Embryonic facial prominence (tissue), 1 donor: ENCODE results near the gene DTX4.

Experiments used
- DNase-seq: peaks from one replicate; pipeline ENCODE4 v3.0.0-alpha.2; 2016; ENCODE audit errors: extremely low spot score

DTX4 gene

DNA sequence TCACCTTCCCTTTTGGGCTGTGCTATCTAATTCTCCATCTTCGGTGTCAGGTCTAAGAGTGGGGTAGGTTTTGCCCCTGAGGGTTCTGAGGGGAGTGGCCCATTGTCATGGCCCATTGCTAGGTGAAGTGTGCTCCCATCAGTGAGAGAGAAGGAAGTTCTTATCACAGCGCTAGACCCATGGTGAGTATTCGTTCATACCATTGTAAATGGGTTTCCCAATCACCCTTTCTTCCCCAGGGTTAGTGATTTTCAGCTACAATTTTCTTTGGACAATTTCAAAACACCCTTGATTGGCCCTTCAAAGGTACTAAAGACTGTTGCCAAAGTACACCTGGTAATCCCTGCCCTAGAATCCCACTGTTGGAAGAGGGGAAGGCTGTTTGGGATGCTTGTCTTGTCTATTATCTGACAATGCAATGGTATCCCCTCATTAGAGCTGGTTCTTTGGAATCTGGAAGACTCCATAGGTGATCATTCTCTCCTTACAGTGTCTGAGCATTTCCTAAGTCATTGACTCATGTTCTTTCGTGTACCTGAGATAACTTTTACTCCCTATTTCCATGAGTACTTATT, 20.6 kb downstream of the DTX4 start:
- DNase-seq: no peak

DNA sequence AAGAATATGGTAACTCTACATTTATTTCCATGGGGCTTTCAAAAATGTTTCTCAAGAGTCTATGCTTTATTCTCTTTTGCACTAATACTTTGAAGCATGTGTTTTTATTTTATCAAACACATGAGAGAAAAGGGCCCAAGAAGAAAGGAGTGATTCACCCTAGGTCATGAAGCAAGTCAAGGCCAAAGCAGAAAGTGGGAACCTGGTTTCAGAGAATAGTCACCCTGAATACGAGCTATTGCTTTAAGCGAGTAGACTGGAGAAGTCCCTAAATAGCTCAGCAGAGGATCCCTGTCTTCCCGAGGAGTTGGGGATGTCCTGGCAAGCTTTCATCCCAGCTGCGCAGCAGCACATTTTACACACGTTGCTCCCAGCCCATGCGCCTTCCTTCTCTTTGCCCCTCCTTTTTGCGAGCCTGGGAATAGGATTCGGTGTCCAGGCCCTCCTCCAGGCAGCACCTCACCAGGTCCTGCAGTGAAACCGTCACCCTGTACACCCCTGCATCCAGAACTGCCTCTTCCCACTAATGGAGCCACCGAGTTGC, 21.7 kb downstream of the DTX4 start:
- no peak for DNase-seq

DNA sequence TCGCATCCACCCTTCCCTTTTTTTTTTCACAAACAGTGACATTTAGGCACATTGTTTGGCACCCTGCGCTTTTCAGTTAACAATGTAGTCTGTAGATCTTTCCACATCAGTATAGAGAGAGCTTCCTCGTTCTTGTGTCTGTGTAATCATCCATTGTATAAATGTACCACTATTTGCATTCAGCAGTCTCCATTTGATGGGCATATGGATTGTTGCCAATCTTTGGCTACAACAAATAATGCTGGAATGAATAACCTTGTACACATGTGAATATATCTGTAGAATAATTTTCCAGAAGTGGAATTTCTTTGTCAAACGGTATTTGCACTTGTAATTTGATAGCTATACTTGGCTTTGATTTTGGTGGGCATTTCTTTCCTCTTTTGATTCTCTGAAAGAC, 23.7 kb downstream of the DTX4 start:
- no peak for DNase-seq

DNA sequence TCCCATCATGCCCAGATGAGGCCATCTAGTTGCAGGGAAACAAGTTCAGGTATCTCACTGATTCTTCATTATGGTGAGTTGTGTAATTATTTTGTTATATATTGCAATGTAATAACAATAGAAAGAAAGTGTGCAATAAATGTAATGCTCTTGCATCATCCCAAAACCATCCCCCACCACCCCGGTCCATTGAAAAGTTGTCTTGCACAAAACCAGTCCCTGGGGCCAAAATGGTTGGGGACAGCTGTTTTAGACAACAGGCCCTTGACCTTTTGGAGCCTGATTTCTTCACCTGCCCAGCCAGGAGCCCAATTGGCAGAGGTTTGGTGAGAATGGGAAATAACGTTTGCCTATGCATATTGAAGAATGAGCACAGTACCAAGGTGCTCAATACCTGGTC, 24.8 kb downstream of the DTX4 start:
- no peak for DNase-seq

DNA sequence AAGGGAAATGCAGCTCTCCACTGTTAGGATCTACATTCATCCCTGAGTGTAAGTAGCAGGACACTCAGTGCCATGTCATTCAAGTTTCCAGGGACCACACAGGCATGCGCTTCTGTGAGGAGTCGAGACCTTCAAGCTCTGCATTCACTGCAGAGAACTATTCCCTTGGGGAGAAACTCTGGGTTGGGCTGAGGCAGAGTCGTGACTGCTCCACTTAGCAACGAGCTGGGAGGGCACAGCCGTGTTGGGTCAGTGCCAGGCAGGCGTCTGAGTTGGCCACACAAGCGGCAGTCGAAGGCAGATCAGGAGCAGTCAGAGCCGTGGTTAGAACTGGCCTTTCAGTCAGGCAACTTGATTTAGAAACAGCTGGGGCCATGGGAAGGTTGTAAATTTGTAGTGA, 26.1 kb downstream of the DTX4 start:
- no peak for DNase-seq

DNA sequence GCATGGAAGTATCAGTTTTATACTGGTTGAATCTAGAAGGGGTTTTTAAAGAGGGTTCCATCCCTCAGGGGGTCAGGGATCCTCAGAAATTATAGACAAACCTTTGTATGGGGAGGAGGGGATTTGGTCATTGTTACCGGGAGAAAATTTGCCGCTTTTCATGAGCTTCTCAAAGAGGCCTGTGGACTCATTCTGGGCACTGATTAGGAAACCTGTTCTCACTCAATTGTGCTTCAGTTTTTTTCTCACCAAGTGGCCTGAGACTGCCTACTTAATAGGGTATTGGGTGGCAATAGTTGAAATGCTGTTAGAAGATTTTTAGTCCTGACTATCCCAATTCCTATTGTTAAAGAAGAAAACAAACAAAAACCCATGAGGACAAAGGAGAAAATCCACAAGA, 26.8 kb downstream of the DTX4 start:
- DNase-seq: no peak

DNA sequence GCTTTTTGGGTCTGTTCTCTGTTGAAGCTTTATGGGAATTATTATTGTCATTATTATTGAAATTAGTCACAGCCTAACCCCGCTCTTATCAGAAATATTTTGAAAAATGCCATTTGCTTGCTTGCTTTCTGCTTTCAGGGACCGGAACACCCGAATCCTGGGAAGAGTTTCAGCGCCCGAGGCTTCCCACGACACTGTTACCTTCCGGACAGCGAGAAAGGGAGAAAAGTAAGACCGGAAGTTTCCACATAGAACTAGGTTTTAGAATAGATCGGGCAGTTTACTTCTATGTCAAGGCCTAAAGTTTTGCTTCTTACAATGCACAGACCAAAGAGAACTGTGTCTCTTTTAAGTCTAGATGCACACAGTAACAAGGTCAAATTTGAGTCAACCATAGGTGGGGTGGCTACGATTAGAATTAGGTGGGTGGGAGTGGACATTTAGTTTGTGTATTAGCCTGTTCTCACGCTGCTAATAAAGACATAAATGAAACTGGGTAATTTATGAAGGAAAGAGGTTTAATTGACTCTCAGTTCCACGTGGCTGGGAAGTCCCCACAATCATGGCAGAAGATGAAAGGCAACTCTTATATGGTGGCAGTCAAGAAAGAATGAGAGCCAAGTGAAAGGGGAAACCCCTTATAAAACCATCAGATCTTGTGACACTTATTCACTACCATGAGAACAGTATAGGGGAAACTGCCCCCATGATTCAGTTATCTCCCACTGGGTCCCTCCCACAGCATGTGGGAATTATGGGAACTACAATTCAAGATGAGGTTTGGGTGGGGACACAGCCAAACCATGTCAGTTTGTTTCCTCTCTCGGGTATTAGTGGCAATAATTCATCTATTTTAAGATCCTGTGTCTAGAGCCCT, 27.9 kb downstream of the DTX4 start:
- no peak for DNase-seq

DNA sequence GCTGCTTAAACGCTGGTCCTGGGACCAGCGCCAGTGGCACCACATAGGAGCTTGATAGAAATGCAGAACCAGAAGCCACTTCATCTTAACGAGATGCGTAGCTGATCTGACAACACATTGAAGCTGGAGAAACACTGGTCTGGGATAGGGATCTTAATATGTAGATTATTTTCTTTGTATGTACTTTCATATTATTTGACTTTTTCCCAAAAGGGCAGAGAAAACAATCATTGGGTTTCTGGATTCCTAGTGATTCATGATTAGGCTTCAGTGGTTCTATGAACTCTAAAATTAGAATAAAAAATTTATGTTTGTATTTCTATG, 28.5 kb downstream of the DTX4 start:
- DNase-seq: no peak

DNA sequence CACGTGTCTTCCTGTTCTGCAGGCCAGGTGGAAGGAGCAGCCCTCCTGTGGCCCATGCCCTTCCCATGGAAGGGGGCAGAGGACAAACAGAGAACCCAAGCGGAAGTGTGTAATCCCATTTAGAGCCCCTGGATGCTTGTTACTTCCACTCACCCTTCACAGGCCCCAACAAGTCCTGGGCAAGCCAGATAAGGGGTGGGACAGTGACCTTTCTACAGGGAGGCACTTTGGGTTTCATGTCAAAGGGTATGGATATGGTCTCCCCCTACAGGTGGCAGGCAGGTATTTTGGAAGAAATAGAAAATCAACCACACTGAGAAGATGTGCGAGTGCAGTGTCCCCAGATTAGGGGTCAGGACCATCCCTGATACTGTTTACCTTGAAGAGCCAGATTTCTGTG, 29.4 kb downstream of the DTX4 start:
- DNase-seq: no peak

DNA sequence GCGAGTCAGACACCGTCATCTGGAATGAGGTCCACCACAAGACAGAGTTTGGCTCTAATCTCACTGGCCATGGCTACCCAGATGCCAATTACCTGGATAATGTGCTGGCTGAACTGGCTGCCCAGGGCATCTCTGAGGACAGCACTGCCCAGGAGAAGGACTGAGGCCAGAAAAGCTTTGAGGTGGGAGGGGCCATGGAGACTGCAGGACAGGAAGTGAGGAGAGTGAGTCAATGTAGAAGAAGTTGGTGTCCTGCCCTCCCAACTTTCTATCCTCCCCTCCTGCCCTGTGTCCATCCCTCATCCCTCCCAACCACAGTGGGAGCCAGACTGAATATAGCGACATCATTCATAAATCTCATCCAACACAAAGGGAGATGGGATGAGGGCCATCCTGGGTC, 32.8 kb downstream of the DTX4 start:
- DNase-seq: no peak

DNA sequence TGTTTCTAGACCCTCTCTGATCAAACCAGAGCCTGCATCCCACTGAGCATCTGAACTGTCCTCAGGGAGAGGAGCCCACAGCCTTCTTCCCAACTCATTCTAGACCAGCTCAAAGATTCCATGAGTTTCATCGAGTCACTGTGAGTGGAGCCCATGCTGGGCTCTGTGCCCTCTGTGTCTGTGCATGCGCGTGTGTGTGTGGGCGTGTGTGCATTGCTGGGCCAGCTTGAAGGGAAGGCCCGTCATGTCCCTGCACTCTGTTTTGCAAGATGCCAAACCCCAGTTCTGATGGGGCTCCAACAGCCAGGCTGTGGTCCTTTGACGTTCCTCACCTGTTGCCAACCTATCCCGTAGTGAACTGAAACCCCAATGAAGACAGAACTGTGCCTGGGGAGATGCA, 33.7 kb downstream of the DTX4 start:
- DNase-seq: no peak

DNA sequence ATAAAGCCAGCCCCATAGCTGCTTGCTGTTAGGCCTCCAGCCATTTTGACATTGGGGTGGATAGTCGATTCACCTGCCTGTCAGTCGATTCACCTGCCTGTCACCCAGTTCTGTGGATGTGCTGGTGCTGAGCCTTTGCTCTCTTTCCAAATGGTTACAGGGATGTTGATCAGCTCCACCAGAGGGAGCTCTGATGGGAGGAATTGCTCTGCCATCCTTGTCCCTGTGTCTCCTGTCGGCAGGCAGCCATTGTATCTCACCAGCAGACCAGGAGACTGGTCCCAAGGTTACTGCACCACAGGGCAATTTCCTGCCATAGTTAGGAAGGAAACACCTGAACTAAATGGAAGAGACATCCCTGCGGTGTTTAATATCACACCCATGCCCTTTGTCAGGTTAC, 34.7 kb downstream of the DTX4 start:
- no peak for DNase-seq

DNA sequence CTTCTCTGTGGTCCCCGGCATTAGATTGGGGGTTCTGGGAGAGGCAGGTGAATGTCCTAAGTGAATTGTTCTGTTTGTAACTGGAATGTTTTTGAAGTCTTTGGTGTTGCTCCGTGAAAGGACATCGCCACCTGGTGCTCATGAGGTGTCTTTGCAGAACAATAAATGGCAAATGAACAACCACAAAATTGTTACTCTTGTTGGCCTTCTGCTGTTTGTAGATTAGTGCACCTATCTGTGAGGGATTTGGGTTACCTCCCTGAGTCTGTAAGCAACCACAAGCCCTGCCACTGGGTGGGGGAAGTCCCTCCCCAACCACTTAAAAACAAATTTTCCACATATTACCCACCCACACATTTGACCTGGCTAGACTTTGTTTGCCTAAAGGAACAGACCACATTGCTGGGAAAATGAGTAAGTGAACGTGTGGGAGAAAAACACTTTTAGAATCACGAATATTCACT, 36.1 kb downstream of the DTX4 start:
- no peak for DNase-seq

DNA sequence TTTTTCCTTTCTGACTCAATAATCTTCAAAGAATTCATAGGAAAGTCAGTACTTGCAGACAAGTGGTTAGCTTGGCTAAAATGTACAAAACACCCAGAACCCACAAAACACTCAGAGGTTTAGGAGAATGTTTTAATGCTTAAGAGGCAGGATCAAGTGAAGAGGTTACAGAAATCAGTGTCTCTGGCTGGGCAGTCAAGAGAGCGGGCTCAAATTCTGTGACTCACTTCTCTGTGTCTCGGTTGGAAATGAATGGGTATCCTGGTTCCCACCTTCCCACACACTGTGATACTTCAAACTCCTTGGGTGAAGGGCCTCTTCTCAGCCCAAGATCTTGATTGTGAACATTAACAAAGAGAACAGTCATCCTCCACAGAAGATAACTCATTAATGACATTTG, 37.0 kb downstream of the DTX4 start:
- no peak for DNase-seq

DNA sequence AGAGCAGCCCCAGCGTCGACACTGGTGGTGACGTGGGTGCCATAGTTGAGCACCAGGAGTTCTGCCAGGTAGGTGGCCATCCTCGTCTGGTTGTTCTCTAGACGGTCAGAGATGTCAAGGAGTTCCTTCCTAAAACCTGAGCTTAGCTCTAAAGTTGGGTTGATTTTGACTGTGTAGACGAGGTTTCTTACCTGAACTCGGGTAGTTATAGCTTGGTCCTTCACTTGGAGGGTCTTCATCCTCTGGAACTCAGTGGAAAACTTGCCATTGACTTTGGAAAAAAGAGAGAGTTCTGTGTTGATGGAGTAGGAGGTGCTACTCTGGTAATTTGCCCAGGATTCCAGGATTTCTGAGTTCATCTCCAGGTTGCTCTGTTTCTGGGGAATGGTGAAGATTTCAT, 40.3 kb downstream of the DTX4 start:
- no peak for DNase-seq

DNA sequence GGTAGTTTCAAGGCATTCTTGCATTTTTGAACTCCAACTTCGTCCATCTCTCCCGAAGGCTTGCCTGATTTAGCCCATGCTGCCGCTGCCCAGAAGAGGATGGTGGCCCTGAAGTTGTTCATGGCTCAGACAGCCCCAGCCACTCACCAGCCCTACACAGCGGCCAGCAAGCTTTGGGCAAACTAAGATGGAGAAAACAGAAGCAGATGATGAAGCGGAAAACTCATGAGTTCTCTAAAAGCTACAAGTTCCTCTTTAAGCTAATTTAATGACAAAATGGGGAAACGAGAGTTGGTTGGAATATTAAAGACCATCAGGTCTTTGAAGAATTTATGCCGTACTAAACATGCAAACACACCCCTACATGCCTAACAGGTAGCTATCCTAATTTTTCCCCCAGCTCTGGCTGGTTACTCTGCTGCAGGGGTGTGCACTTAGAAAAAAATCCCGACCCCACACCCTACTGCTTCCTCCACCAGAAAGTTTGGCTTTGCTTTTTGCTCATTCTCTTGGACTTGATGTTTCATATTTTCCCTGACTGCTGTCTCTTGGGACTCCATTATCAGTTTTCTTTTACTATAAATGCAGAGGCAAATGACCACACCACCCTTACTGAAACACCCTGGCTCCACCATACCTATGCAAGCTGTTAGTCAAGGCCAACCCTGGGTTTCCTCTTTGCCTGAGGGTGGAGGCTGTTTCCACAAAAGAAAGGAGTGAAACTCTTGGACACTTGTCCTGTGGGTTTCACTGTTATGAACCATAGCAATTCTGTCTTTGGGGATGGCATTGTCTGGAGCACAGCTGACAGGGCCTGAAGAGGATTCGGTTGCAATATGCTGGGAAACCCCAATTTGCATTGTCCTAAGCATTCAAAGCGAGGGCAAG, 41.1 kb downstream of the DTX4 start, which contains the start of gene MPEG1:
Gene MPEG1, minus strand, starts transcription at position 184 of the 888 bp plus-strand sequence. Its CDS starts 62 bp downstream, at position 122.
- no peak for DNase-seq

DNA sequence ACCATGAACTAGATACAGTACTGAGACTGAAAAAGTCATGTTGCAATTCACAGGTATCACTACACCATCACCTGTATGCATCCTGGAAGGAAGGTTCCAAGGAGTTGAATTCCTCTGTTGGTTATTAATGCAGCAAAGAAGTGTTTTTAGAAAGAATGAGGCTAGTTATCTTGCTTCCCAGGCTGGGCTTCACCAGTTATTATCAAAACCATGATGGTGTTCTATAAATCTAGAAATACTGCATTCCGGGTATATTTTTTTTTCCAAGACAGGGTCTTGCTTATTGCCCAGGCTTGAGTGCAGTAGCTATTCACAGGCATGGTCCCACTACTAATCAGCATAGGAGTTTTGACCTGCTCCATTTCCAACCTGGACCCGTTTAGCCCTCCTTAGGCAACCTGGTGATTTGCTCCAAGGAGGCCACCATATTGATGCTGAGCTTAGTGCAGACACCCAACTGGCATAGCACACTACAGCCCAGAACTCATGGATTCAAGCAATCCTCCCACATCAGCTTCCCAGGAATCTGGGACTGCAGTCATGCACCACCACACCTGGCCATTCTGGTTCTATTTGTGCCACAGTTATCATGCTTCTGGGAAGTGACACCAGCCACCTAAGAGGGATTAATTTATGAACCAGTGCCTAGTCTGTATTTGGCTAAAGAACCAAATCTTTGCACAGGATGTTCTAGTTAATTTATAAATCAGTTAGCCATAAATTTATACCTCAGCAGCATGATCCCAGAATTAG, 42.4 kb downstream of the DTX4 start:
- no peak for DNase-seq

DNA sequence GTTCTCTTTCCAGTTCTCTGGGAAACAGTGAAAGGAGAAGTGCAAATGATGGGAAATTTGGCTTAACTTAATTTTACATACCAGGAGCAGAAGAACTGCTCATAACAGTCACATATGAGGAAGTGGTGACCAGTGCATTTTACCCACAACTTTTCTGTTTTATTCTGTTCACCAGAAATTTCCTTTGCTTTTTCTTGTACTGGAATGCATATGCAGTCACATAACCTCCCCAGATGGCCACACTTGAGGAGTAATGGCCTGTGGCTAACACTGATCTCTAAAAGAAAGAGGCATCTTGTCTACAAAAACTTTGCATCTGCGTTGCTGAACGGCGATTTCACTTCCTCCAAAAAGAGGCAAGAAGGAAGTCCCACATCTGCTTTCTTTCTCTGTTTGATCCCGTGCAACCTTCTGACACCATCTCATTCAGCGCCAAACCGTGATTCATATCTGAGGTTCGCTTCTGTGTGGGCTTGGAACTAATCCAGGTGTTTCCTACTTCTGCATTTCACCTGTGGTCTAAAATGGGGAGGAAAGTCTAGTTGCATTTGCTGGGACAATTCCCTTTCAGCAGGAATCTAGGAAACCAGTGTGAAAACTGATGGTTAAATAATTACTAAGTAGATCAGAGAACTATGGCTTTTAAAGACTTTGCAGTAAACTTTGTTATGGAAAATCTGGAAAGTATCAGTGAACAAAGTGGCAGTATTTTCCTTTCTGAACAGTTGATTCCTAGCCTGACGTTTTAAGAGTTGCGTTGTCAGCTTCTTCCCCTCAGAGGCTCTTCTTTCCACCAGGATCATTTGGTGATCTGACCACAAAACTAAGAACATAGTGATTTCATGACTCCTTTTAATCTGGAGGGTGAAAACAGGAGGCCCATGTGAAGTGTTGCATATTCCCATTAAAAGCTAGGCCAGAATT, 45.0 kb downstream of the DTX4 start:
- no peak for DNase-seq

DNA sequence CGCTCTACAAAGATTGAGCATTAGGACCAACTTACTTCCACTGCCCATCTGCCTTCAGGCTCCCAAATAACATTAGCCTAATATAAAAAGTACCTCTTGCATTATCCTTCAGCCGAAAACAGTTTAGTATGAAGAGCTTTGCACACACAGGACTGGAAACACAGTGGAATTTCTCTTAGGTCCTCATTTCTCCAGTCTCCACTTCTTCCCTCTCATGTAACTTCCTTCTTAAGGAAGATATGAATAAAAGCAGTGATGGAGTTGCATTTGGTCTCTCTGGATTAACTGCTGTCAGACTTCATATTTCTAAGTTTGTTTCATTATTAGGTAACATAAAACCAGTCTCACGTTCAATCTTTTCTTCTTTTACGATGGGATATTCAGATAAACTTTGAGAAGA, 46.4 kb downstream of the DTX4 start:
- no peak for DNase-seq

DNA sequence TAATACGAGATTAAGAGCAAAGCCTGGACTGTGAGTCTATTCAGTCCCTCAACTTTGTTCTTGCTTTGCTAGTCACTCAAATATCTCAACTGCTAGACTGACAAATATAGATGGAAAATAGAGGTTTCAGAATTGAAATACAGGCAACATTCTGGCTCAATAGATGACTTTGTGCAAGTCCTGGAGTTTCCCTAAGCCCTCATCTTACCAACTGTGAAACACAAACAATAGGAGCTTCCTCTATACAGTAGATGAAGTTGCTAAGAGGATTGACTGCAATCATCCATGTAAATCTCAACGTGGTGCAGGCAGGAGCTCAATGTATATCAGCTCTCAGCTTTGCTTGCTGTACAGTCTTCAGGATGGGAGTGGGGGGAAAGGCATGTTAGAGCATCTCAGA, 47.0 kb downstream of the DTX4 start:
- no peak for DNase-seq
